Neuronal stem cell (in vitro differentiated cells): Measurements from ENCODE around the gene ICOS.
"Not testable (repeated sequence)": the region's sequence is repeated elsewhere in the genome, so short reads cannot be mapped to it uniquely, and the experiment has no call there.

ENCODE experiments used
- DNase-seq: peaks from one replicate; pipeline ENCODE4 v3.0.0-alpha.2; 2013; ENCODE audit warnings: low spot score
- H2AFZ ChIP-seq: one replicate; pipeline ENCODE4 v1.6.1; 2013; ENCODE audit warnings: mild to moderate bottlenecking, low read length, inconsistent platforms
- H2AK5ac ChIP-seq: 2 replicates; pipeline ENCODE4 v1.6.1; 2013; ENCODE audit warnings: low read depth, mild to moderate bottlenecking, inconsistent platforms, low read length, moderate library complexity, mixed read lengths
- H2BK120ac ChIP-seq: 2 replicates; pipeline ENCODE4 v1.6.1; 2013; ENCODE audit warnings: low read depth, mild to moderate bottlenecking, inconsistent platforms, low read length, moderate library complexity, mixed read lengths
- H2BK12ac ChIP-seq: one replicate; pipeline ENCODE4 v1.6.1; 2013; ENCODE audit warnings: low read length, inconsistent platforms
- H2BK15ac ChIP-seq: 2 replicates; pipeline ENCODE4 v1.6.1; 2013; ENCODE audit warnings: mild to moderate bottlenecking, low read length, inconsistent platforms, mixed read lengths
- H2BK5ac ChIP-seq: one replicate; pipeline ENCODE4 v1.6.1; 2013; ENCODE audit warnings: inconsistent platforms, mild to moderate bottlenecking, low read length, moderate library complexity
- H3K14ac ChIP-seq: one replicate; pipeline ENCODE4 v1.6.1; 2013; ENCODE audit warnings: low read length, inconsistent platforms
- H3K18ac ChIP-seq: 2 replicates; pipeline ENCODE4 v1.6.1; 2013; ENCODE audit warnings: low read length, inconsistent platforms
- H3K23ac ChIP-seq: 2 replicates; pipeline ENCODE4 v1.6.1; 2013; ENCODE audit warnings: low read depth, mild to moderate bottlenecking, mixed read lengths, low read length, inconsistent platforms; ENCODE audit not compliant: poor library complexity
- H3K27ac ChIP-seq: replicated peaks from 3 replicates; pipeline ENCODE4 v1.5.1; 2013; ENCODE audit warnings: low read length, inconsistent platforms
- H3K27me3 ChIP-seq, 3 experiments: 2 replicates each; pipeline ENCODE4 v1.6.1; 2013; ENCODE audit warnings: low read length in 3 of 3, mild to moderate bottlenecking in 2 of 3, inconsistent platforms in 1 of 3, low read depth in 1 of 3, mixed read lengths in 1 of 3, moderate library complexity in 1 of 3; ENCODE audit not compliant: control insufficient read depth in 3 of 3, insufficient read depth in 3 of 3
- H3K36me3 ChIP-seq, 2 donors: replicated peaks in 1 of 2; 2 replicates each; pipeline ENCODE4 v1.6.1; 2013; ENCODE audit warnings: low read length in 2 of 2; ENCODE audit not compliant: control insufficient read depth in 2 of 2, insufficient read depth in 2 of 2
- H3K4ac ChIP-seq: 2 replicates; pipeline ENCODE4 v1.6.1; 2013; ENCODE audit warnings: inconsistent platforms, mild to moderate bottlenecking, low read length, moderate library complexity
- H3K4me1 ChIP-seq, 2 donors: 1 replicate in 1 of 2; 2 replicates in 1 of 2; pipeline ENCODE4 v1.6.1; 2013; ENCODE audit warnings: low read length in 2 of 2, low read depth in 1 of 2; ENCODE audit not compliant: control insufficient read depth in 2 of 2, insufficient read depth in 1 of 2
- H3K4me2 ChIP-seq: one replicate; pipeline ENCODE4 v1.6.1; 2013; ENCODE audit warnings: mild to moderate bottlenecking, low read length, inconsistent platforms; ENCODE audit not compliant: insufficient read depth, poor library complexity, severe bottlenecking
- H3K4me3 ChIP-seq, 2 donors: 2 replicates each; pipeline ENCODE4 v1.5.1; 2013; ENCODE audit warnings: low read length in 2 of 2, mild to moderate bottlenecking in 2 of 2, inconsistent platforms in 1 of 2, moderate library complexity in 1 of 2
- H3K79me1 ChIP-seq: one replicate; pipeline ENCODE4 v1.6.1; 2013; ENCODE audit warnings: low read depth, mild to moderate bottlenecking, inconsistent platforms, low read length, moderate library complexity
- H3K9ac ChIP-seq: one replicate; pipeline ENCODE4 v1.6.1; 2013; ENCODE audit warnings: mild to moderate bottlenecking, low read depth, low read length, inconsistent platforms; ENCODE audit not compliant: poor library complexity
- H3K9me3 ChIP-seq, 2 donors: replicated peaks in 1 of 2; 2 replicates each; pipeline versions ENCODE3 to v1.6.1; 2013; ENCODE audit warnings: low read length in 2 of 2, mild to moderate bottlenecking in 2 of 2, inconsistent platforms in 1 of 2, low read depth in 1 of 2, mixed read lengths in 1 of 2, moderate library complexity in 1 of 2; ENCODE audit not compliant: control insufficient read depth in 2 of 2, insufficient read depth in 1 of 2
- H4K8ac ChIP-seq: one replicate; pipeline ENCODE4 v1.6.1; 2013; ENCODE audit warnings: low read depth, mild to moderate bottlenecking, inconsistent platforms, low read length, moderate library complexity
- H4K91ac ChIP-seq: one replicate; pipeline ENCODE4 v1.6.1; 2013; ENCODE audit warnings: low read length, low read depth, mild to moderate bottlenecking, inconsistent platforms; ENCODE audit not compliant: poor library complexity
- WGBS, 2 donors: extraction: QIAGEN DNeasy Blood & Tissue Kit; methylation state at CpG; one replicate each; pipeline ENCODE4 v1.1.7; 2013; ENCODE audit warnings: missing lambda C conversion rate in 2 of 2, mixed read lengths in 1 of 2; ENCODE audit not compliant: insufficient read length in 2 of 2, insufficient replicate concordance in 1 of 2; ENCODE audit errors: extremely low coverage in 2 of 2; 5-methylcytosine and 5-hydroxymethylcytosine counted together

The ICOS gene

GRCh38 chr2:203983064-203983715, 46.6 kb downstream of the ICOS start:
- Histone ChIP-seq H2BK15ac (no peak overlapping the region), H2AK5ac (no peak overlapping the region), H3K4me1 (no peaks in the 10 kb centered on the region), H2BK120ac (no peak overlapping the region), H3K9me3 (peaks cover 0 to 1% of the 10 kb centered on the region in 2 donors), H3K36me3 (no peaks in the 10 kb centered on the region), H3K4me2 (no peak overlapping the region), H3K23ac (no peak overlapping the region), H4K8ac (no peak overlapping the region), H3K9ac (no peak overlapping the region), H3K79me1 (no peaks in the 10 kb centered on the region), H4K91ac (no peak overlapping the region), H3K27ac (no peak overlapping the region), H3K14ac (no peak overlapping the region), H3K4ac (no peak overlapping the region), H2AFZ (no peak overlapping the region), H2BK5ac (no peak overlapping the region), H3K18ac (no peak overlapping the region), H3K4me3 (no peak overlapping the region), H2BK12ac (no peak overlapping the region), H3K27me3 (peaks cover 0 to 5% (median 0%) of the 10 kb centered on the region in 3 experiments)
- no peak for DNase-seq
- no CpG with 5 or more reads among the region's 5 CpGs for WGBS, 2 donors

GRCh38 chr2:203985978-203986377, 49.4 kb downstream of the ICOS start:
- H2BK15ac ChIP-seq, H3K79me1 ChIP-seq, H4K8ac ChIP-seq, H3K9me3 ChIP-seq, H3K4me1 ChIP-seq, H3K4me3 ChIP-seq, H2BK5ac ChIP-seq, H3K9ac ChIP-seq, DNase-seq, H3K27me3 ChIP-seq, H3K4ac ChIP-seq, H3K36me3 ChIP-seq, H3K23ac ChIP-seq, H2BK12ac ChIP-seq, H4K91ac ChIP-seq, H3K14ac ChIP-seq, H2BK120ac ChIP-seq, H3K27ac ChIP-seq, H3K4me2 ChIP-seq, H2AFZ ChIP-seq, H3K18ac ChIP-seq, H2AK5ac ChIP-seq: not testable (repeated sequence)
- no CpG with 5 or more reads among the region's 3 CpGs for WGBS, 2 donors

- no peak overlapping the region for H2AK5ac ChIP-seq
- H2BK15ac ChIP-seq, result no peak overlapping the region
- no peak overlapping the region for H4K91ac ChIP-seq
- H3K27me3 ChIP-seq, result peaks cover 0 to 5% (median 0%) of the 10 kb centered on the region in 3 experiments
- H2AFZ ChIP-seq, result no peak overlapping the region
- H3K27ac ChIP-seq, result no peak overlapping the region
- H3K4ac ChIP-seq, result no peak overlapping the region
- no peak for DNase-seq
- H3K4me1 ChIP-seq, result no peaks in the 10 kb centered on the region
- H3K18ac ChIP-seq, result no peak overlapping the region
- H3K4me3 ChIP-seq, result no peak overlapping the region
- H2BK120ac ChIP-seq, result no peak overlapping the region
- no peak overlapping the region for H3K23ac ChIP-seq
- peaks cover 0 to 1% of the 10 kb centered on the region in 2 donors for H3K9me3 ChIP-seq
- H3K9ac ChIP-seq, result no peak overlapping the region
- H4K8ac ChIP-seq, result no peak overlapping the region
- H3K4me2 ChIP-seq, result no peak overlapping the region
- WGBS, 2 donors, result no CpG with 5 or more reads among the region's 2 CpGs
- H3K36me3 ChIP-seq, result no peaks in the 10 kb centered on the region
- H2BK12ac ChIP-seq, result no peak overlapping the region
- no peak overlapping the region for H3K14ac ChIP-seq
- H2BK5ac ChIP-seq, result no peak overlapping the region
- H3K79me1 ChIP-seq, result no peaks in the 10 kb centered on the region
These were observed 51.4 kb downstream of the ICOS start for GRCh38 chr2:203987959-203988358.

- H3K4me2 ChIP-seq, result no peak overlapping the region
- no peak overlapping the region for H3K9ac ChIP-seq
- H2AK5ac ChIP-seq, result no peak overlapping the region
- no CpG with 5 or more reads among the region's 6 CpGs for WGBS, 2 donors
- no peaks in the 10 kb centered on the region for H3K79me1 ChIP-seq
- no peak overlapping the region for H3K18ac ChIP-seq
- H3K36me3 ChIP-seq, result no peaks in the 10 kb centered on the region
- H2BK15ac ChIP-seq, result no peak overlapping the region
- no peak overlapping the region for H4K8ac ChIP-seq
- H3K14ac ChIP-seq, result no peak overlapping the region
- DNase-seq, result no peak
- H3K4ac ChIP-seq, result no peak overlapping the region
- H3K23ac ChIP-seq, result no peak overlapping the region
- no peak overlapping the region for H2BK5ac ChIP-seq
- H3K4me3 ChIP-seq, result no peak overlapping the region
- H2BK120ac ChIP-seq, result no peak overlapping the region
- no peak overlapping the region for H4K91ac ChIP-seq
- no peak overlapping the region for H2AFZ ChIP-seq
- H3K4me1 ChIP-seq, result no peaks in the 10 kb centered on the region
- no peaks in the 10 kb centered on the region for H3K9me3 ChIP-seq
- H3K27ac ChIP-seq, result no peak overlapping the region
- H2BK12ac ChIP-seq, result no peak overlapping the region
- no peaks in the 10 kb centered on the region for H3K27me3 ChIP-seq
These were observed 52.1 kb downstream of the ICOS start for GRCh38 chr2:203988500-203989260.
